OCI-LY7 (cell line): ENCODE results near the gene AGMO.

Source experiments
- CTCF ChIP-seq: fragments of 200-600 bp; sonication (generic); conservative IDR thresholded peaks from 2 replicates; pipeline ENCODE4 v1.5.1; 2014; ENCODE audit warnings: mild to moderate bottlenecking, antibody characterized with exemption, low read length, moderate library complexity, mixed read lengths
- EZH2phosphoT487 ChIP-seq: fragments of 200-600 bp; sonication (generic); IDR thresholded peaks from 2 replicates; pipeline ENCODE4 v1.6.1; 2018; ENCODE audit warnings: low read depth, borderline replicate concordance, mild to moderate bottlenecking, mixed run types, antibody characterized with exemption, low read length, moderate library complexity, mixed read lengths

GRCh38 chr7:15580604-15581351 lies 19.0 kb upstream of the AGMO start:
- TF ChIP-seq CTCF (no peak), EZH2phosphoT487 (no peak)
